Measurements from ENCODE around the gene UFSP1.

Gene UFSP1

DNA sequence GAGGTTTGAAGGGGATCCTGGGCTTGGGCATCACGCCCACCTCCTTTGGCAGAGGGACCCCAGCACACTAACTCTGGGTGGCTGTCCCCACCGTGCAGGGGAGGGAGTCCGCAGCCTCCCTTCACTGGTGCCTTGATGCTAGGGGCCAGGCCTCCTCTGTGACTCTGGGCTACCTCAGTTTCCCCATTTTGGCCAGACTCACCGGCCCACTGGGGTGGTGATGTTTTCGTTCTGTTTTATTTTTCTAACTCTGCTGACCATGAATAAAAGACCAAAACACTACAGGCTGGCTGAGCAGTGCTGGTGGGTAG lies 22.8 kb downstream of the UFSP1 start:
- Histone ChIP-seq H3K9me3 (ENCODE audit: insufficient read depth, low read length) (no peaks in the 10 kb centered on the region), H3K27ac (ENCODE audit: low read depth, low read length) (peak overlapping the region; percentile 49; the same call in 1 of the 2 replicates), H3K9ac (ENCODE audit: low read length) (peak overlapping the region; percentile 72), H3K79me2 (ENCODE audit: insufficient read depth, low read length) (no peaks in the 10 kb centered on the region), H3K9me2 (replicated peaks; ENCODE audit: insufficient read depth, low read length) (no peaks in the 10 kb centered on the region), H4K20me1 (ENCODE audit: low read depth, low read length) (no peaks in the 10 kb centered on the region), H3K4me2 (ENCODE audit: low read depth, low read length, poor library complexity, severe bottlenecking) (peak overlapping the region; percentile 56), H3K36me3 (ENCODE audit: low read length) (no peaks in the 10 kb centered on the region), H3F3A (ENCODE audit: insufficient read depth) (0 out of 2 replicates have a peak, but pooled peaks cover 8% of the 10 kb centered on the region), H3K27me3 (ENCODE audit: low read length) (no peaks in the 10 kb centered on the region), H2AFZ (ENCODE audit: low read depth, low read length, severe bottlenecking) (peak overlapping the region; percentile 57), H3K4me3 (ENCODE audit: insufficient read depth, low read length, poor library complexity, severe bottlenecking) (peak overlapping the region; percentile 55)
- TF ChIP-seq EZH2phosphoT487 (conservative IDR thresholded peaks at IDR 0.05; ENCODE audit: low read length), result no peak
- TF ChIP-seq, protein P1, sequence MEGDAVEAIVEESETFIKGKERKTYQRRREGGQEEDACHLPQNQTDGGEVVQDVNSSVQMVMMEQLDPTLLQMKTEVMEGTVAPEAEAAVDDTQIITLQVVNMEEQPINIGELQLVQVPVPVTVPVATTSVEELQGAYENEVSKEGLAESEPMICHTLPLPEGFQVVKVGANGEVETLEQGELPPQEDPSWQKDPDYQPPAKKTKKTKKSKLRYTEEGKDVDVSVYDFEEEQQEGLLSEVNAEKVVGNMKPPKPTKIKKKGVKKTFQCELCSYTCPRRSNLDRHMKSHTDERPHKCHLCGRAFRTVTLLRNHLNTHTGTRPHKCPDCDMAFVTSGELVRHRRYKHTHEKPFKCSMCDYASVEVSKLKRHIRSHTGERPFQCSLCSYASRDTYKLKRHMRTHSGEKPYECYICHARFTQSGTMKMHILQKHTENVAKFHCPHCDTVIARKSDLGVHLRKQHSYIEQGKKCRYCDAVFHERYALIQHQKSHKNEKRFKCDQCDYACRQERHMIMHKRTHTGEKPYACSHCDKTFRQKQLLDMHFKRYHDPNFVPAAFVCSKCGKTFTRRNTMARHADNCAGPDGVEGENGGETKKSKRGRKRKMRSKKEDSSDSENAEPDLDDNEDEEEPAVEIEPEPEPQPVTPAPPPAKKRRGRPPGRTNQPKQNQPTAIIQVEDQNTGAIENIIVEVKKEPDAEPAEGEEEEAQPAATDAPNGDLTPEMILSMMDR (IDR thresholded peaks at IDR 0.05; ENCODE audit: insufficient read depth, low read length, poor library complexity, severe bottlenecking), result no peak

DNA sequence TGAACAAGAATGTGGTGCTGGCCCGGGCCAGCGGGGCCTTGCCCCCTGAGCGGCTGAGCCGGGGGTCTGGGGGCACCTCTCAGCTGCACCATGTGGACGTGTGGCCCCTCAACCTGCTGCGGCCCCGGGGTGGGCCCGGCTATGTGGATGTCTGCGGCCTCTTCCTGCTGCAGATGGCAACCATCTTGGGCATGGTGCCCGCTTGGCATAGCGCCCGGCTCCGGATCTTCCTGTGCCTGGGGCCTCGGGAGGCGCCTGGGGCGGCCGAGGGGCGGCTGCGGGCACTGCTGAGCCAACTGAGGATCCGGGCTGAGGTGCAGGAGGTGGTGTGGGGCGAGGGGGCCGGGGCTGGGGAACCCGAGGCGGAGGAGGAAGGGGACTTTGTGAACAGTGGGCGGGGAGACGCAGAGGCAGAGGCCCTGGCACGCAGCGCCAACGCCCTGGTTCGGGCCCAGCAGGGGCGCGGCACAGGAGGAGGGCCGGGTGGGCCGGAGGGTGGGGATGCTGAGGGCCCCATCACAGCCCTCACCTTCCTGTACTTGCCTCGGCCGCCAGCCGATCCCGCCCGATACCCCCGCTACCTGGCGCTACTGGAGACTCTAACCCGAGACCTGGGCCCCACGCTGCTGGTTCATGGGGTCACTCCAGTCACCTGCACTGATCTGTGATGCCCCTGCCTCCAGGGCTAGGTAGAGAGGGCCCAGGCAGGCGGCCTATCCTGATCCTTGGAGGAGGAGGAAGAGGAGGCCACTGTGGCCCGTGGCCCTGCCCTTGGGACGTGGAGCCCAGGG lies 23.4 kb downstream of the UFSP1 start:
- Histone ChIP-seq H3K4me3 (ENCODE audit: insufficient read depth, low read length, poor library complexity, severe bottlenecking) (no peak overlapping the region), H3K9ac (ENCODE audit: low read length) (peak overlapping the region; percentile 72; the same call in 1 of the 2 replicates), H3K27ac (ENCODE audit: low read depth, low read length) (no peak overlapping the region)

DNA sequence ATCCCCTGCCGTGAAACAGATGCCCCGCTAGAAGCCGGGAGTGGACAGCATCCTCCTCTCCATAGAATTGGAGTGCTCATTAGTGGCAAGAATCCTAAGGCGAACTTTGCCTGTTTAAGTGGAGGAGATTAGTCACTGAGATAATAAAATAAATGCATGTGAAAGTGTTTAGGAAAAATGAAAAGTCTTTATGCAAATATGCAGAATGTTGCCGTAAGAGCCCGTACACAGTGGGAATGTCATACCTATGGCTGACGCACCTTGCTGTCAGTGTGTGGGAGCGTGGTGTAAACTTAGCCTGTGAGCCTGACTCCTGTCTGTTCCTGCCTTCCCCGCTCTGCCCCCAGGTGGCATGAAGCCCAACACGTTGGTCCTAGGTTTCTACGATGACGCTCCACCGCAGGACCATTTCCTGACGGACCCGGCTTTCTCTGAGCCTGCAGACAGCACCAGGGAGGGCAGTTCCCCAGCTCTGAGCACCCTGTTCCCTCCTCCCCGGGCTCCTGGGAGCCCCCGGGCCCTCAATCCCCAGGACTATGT lies 24.1 kb downstream of the UFSP1 start:
- Histone ChIP-seq H3K36me3 (ENCODE audit: low read length) (no peaks in the 10 kb centered on the region), H4K20me1 (ENCODE audit: low read depth, low read length) (no peaks in the 10 kb centered on the region), H3K4me3 (ENCODE audit: insufficient read depth, low read length, poor library complexity, severe bottlenecking) (no peak overlapping the region), H3K9me3 (ENCODE audit: insufficient read depth, low read length) (no peaks in the 10 kb centered on the region), H3K79me2 (ENCODE audit: insufficient read depth, low read length) (no peaks in the 10 kb centered on the region), H3K27me3 (ENCODE audit: low read length) (no peaks in the 10 kb centered on the region), H2AFZ (ENCODE audit: low read depth, low read length, severe bottlenecking) (no peak overlapping the region), H3K9ac (ENCODE audit: low read length) (no peak overlapping the region), H3F3A (ENCODE audit: insufficient read depth) (0 out of 2 replicates have a peak, but pooled peaks cover 8% of the 10 kb centered on the region), H3K9me2 (replicated peaks; ENCODE audit: insufficient read depth, low read length) (no peaks in the 10 kb centered on the region), H3K27ac (ENCODE audit: low read depth, low read length) (no peak overlapping the region), H3K4me2 (ENCODE audit: low read depth, low read length, poor library complexity, severe bottlenecking) (no peak overlapping the region)
- no peak for TF ChIP-seq EZH2phosphoT487 (conservative IDR thresholded peaks at IDR 0.05; ENCODE audit: low read length)
- TF ChIP-seq, protein P1 (IDR thresholded peaks at IDR 0.05; ENCODE audit: insufficient read depth, low read length, poor library complexity, severe bottlenecking), result no peak

More for the DNA sequence above, 23.4 kb downstream of the UFSP1 start:
- H3K9me3 ChIP-seq (ENCODE audit: insufficient read depth, low read length), result no peaks in the 10 kb centered on the region
- H3K9me2 ChIP-seq (replicated peaks; ENCODE audit: insufficient read depth, low read length), result no peaks in the 10 kb centered on the region
- H3K79me2 ChIP-seq (ENCODE audit: insufficient read depth, low read length), result no peaks in the 10 kb centered on the region
- no peaks in the 10 kb centered on the region for H3K36me3 ChIP-seq (ENCODE audit: low read length)
- H3K27me3 ChIP-seq (ENCODE audit: low read length), result no peaks in the 10 kb centered on the region
- H2AFZ ChIP-seq (ENCODE audit: low read depth, low read length, severe bottlenecking), result no peak overlapping the region
- H3K4me2 ChIP-seq (ENCODE audit: low read depth, low read length, poor library complexity, severe bottlenecking), result no peak overlapping the region
- no peak for TF ChIP-seq EZH2phosphoT487 (conservative IDR thresholded peaks at IDR 0.05; ENCODE audit: low read length)
- TF ChIP-seq, protein P1 (IDR thresholded peaks at IDR 0.05; ENCODE audit: insufficient read depth, low read length, poor library complexity, severe bottlenecking), result no peak
- 0 out of 2 replicates have a peak, but pooled peaks cover 8% of the 10 kb centered on the region for H3F3A ChIP-seq (ENCODE audit: insufficient read depth)
- no peaks in the 10 kb centered on the region for H4K20me1 ChIP-seq (ENCODE audit: low read depth, low read length)

Data from SU-DHL-6 (cell line).